K562 (cell line): ENCODE data around the gene MANF. TPM values are rescaled to one million over a fixed set of nuclear protein-coding genes. Genes with fewer than 3 reads are reported as not detected.

Experiments
- ATAC-seq: fragments of 200-7000 bp; cut with Tn5 transposase; 3 replicates; pipeline ENCODE4 v1.9.1; 2020; ENCODE audit warnings: moderate library complexity
- BruUV-seq: library from RNA; stranded (reverse); fragments of 400-500 nt; replicated peaks from 2 replicates; lab custom pipeline; 2021; lab: Mats Ljungman, UMichigan
- CTCF ChIA-PET: fragments of 300-600 bp; formaldehyde crosslinking; extraction: SDS; loops from one replicate; lab custom pipeline; 2021; ENCODE audit warnings: low intra/inter-chr PET ratio; lab: Yijun Ruan, JAX
- POLR2A ChIA-PET: fragments of 300-600, 350-650 bp; sonication (Branson Sonifier 250); formaldehyde crosslinking; extraction: SDS; loops from one replicate; lab custom pipeline; 2021; ENCODE audit warnings: antibody characterized with exemption, inconsistent platforms; lab: Yijun Ruan, JAX
- DNase-seq, 4 experiments: peaks; one replicate each; pipeline versions ENCODE4 v3.0.0 to v3.0.0-alpha.2; 2011 to 2018; ENCODE audit warnings: low spot score in 3 of 4, mixed read lengths in 3 of 4; ENCODE audit errors: extremely low read depth in 1 of 4
- FAIRE-seq: peaks from 2 replicates; lab custom pipeline; 2011; peaks lifted over from hg19 to GRCh38; lab: Jason Lieb, UNC
- H2AFZ ChIP-seq: 2 replicates; pipeline ENCODE4 v1.6.0; 2011; ENCODE audit warnings: low read depth, low read length, control low read depth, inconsistent platforms
- H3K27ac ChIP-seq: fragments of 200-600 bp; 3 replicates; pipeline ENCODE4 v1.8.0; 2011; ENCODE audit warnings: low read depth, mild to moderate bottlenecking, control low read depth, inconsistent platforms, low read length, moderate library complexity, mixed read lengths; ENCODE audit errors: extremely low read depth
- H3K27me3 ChIP-seq, 2 experiments: fragments of 300-600 bp in 1 of 2; 2 replicates in 1 of 2; 3 replicates in 1 of 2; pipeline versions ENCODE4 v1.6.0 to v1.8.0; 2011; ENCODE audit warnings: inconsistent platforms in 2 of 2, low read length in 2 of 2, mild to moderate bottlenecking in 1 of 2, mixed read lengths in 1 of 2, moderate library complexity in 1 of 2; ENCODE audit not compliant: control insufficient read depth in 2 of 2, insufficient read depth in 2 of 2
- H3K36me3 ChIP-seq: fragments of 300-600 bp; 3 replicates; pipeline ENCODE4 v1.8.0; 2011; ENCODE audit warnings: mild to moderate bottlenecking, low read length, inconsistent platforms; ENCODE audit not compliant: control insufficient read depth, insufficient read depth
- H3K4me1 ChIP-seq, 2 experiments: fragments of 200-600 bp in 1 of 2; replicated peaks in 1 of 2; 2 replicates in 1 of 2; 3 replicates in 1 of 2; pipeline versions ENCODE4 v1.5.1 to v1.8.0; 2011; ENCODE audit warnings: inconsistent platforms in 2 of 2, low read length in 2 of 2, mild to moderate bottlenecking in 1 of 2, mixed read lengths in 1 of 2, moderate library complexity in 1 of 2; ENCODE audit not compliant: control insufficient read depth in 2 of 2, insufficient read depth in 2 of 2
- H3K4me2 ChIP-seq: 2 replicates; pipeline ENCODE4 v1.6.1; 2011; ENCODE audit warnings: low read length, control low read depth, inconsistent platforms, mixed read lengths; ENCODE audit not compliant: insufficient read depth
- H3K4me3 ChIP-seq: fragments of 200-600 bp; sonication (generic), shearing (Covaris generic); 2 replicates; pipeline ENCODE4 v1.5.1; 2016; ENCODE audit warnings: control low read depth, inconsistent platforms
- H3K79me2 ChIP-seq: fragments of 200-600 bp; 3 replicates; pipeline ENCODE4 v1.8.0; 2011; ENCODE audit warnings: low read length, inconsistent platforms; ENCODE audit not compliant: control insufficient read depth, insufficient read depth
- H3K9ac ChIP-seq, 2 experiments: 2 replicates each; pipeline versions ENCODE4 v1.6.0 to v1.6.1; 2011; ENCODE audit warnings: low read depth in 2 of 2, low read length in 2 of 2, control low read depth in 1 of 2, inconsistent platforms in 1 of 2, mild to moderate bottlenecking in 1 of 2, mixed read lengths in 1 of 2; ENCODE audit not compliant: insufficient read depth in 1 of 2
- H3K9me1 ChIP-seq: one replicate; pipeline ENCODE4 v1.6.0; 2011; ENCODE audit warnings: inconsistent platforms, mild to moderate bottlenecking, low read length, moderate library complexity; ENCODE audit not compliant: control insufficient read depth, insufficient read depth
- H3K9me3 ChIP-seq: replicated peaks from 2 replicates; pipeline ENCODE4 v1.5.1; 2011; ENCODE audit warnings: low read depth, low read length, inconsistent platforms; ENCODE audit not compliant: control insufficient read depth, insufficient read depth
- H4K20me1 ChIP-seq: replicated peaks from 2 replicates; pipeline ENCODE4 v1.6.1; 2011; ENCODE audit warnings: low read length, inconsistent platforms, mixed read lengths; ENCODE audit not compliant: control insufficient read depth, insufficient read depth
- BHLHE40 ChIP-seq: IDR thresholded peaks from 2 replicates; pipeline ENCODE4 v1.6.1; 2011; ENCODE audit warnings: low read length, improper control_type of control experiment
- CXXC5 ChIP-seq: fragments of 250-450 bp; sonication (Bioruptor Pico); IDR thresholded peaks from 2 replicates; pipeline ENCODE4 v1.8.0; 2022; ENCODE audit warnings: inconsistent platforms, mild to moderate bottlenecking, moderate library complexity
- PHTF2 ChIP-seq: fragments of 250-450 bp; sonication (Bioruptor Pico); IDR thresholded peaks from 2 replicates; pipeline ENCODE4 v1.5.0; 2021; ENCODE audit warnings: mild to moderate bottlenecking
- WGBS: fragments of 100-300 bp; shearing (Covaris generic); methylation state at CpG from one replicate; pipeline ENCODE4 v1.1.6; 2016; ENCODE audit warnings: low coverage, mixed read lengths; ENCODE audit not compliant: insufficient coverage; ENCODE audit errors: missing lambda C conversion rate; 5-methylcytosine and 5-hydroxymethylcytosine counted together
- in situ Hi-C: fragments of 300-500 bp; cut with MboI; formaldehyde crosslinking; loops from 4 replicates; pipeline ENCODE4 v1.15.0; 2018; ENCODE audit warnings: inconsistent platforms, mixed read lengths
- intact Hi-C: fragments of 100-400 bp; cut with micrococcal nuclease; formaldehyde crosslinking; loops from 2 replicates; pipeline ENCODE4 v1.14.2; 2022
- polyA plus RNA-seq, 8 experiments: library from polyadenylated mRNA; depleted of rRNA in 4 of 8; stranded (reverse) in 5 of 8; unstranded in 3 of 8; fragments of >200 nt; fragmentation: Nextera tagmentation in 2 of 8; fragmentation: Illumina TruSeq in 1 of 8; extraction: Ambion mirVana in 2 of 8; extraction: Trizol in 1 of 8; gene quantifications; 2 replicates each; pipeline versions ENCODE4 v1.2.1 to v1.2.3, GENCODE V29; 2011 to 2014; ENCODE audit warnings: inconsistent platforms in 1 of 8, missing spikeins in 1 of 8
- total RNA-seq, 7 experiments: library from RNA; depleted of rRNA in 6 of 7; stranded (reverse); fragments of >200 nt in 6 of 7; fragmentation: Illumina TruSeq in 2 of 7; extraction: Trizol in 2 of 7; gene quantifications; 2 replicates each; pipeline versions ENCODE4 v1.2.1 to v1.2.3, GENCODE V29; 2011 to 2021; ENCODE audit warnings: low replicate concordance in 1 of 7
- TF ChIP-seq, protein P1 (sequence below): fragments of 250-450 bp; sonication (Bioruptor Pico); IDR thresholded peaks from 2 replicates; pipeline ENCODE4 v1.4.0; 2020; ENCODE audit warnings: mild to moderate bottlenecking

The MANF gene
- total and polyA plus RNA-seq, 9 of the 15 experiments (the other 6 are each of a cell fraction or from before 2014, with no cell fraction given) = 6.5 to 52.7 (median 42.3) TPM

DNA sequence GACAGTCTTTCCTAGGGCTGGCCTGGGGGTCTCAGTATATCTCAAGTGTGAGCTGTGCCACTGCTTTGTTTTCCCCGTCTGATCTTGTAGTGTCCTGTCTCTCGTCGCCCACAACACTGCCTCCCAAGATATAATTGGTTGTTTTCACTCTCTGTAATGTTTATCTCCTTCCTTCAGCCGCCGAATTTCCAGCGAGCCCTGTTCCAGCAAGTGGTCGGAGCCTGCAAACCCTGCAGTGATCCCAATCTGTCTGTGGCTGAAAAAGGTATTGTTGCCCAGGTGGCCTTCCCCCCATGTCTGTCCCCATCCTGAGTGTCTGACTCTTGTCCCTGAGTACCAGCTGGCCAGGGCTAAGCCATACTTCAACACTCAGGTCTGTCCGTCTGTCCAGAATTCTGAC is 9.5 kb upstream of the MANF start:
- Histone ChIP-seq H3K4me1 (no peaks in the 10 kb centered on the region; a peak in 2 of 5 replicates), H3K27me3 (peaks cover 13 to 57% of the 10 kb centered on the region in 2 experiments), H2AFZ (no peak overlapping the region), H3K4me3 (no peak overlapping the region), H3K4me2 (no peak overlapping the region), H3K36me3 (no peaks in the 10 kb centered on the region), H3K79me2 (no peaks in the 10 kb centered on the region), H3K27ac (no peak overlapping the region), H3K9me3 (no peaks in the 10 kb centered on the region), H3K9me1 (no peaks in the 10 kb centered on the region), H4K20me1 (no peaks in the 10 kb centered on the region), H3K9ac (no peak overlapping the region)
- in situ Hi-C loops = loop anchor here (5.0 to 10.0 kb wide), 2 partner anchors 271 to 758 kb away; partner anchors contain the start of gene MAPKAPK3
- CTCF ChIA-PET = no interaction called here
- ATAC-seq = no peak
- DNase-seq = peak in 1 of 4 experiments; percentile 12
- FAIRE-seq = no peak
- WGBS = 2% methylated on average over 8 of the region's 8 CpGs
- TF ChIP-seq PHTF2 (CRISPR knock-in tag) (no peak), BHLHE40 (no peak), CXXC5 (CRISPR knock-in tag) (no peak)
- TF ChIP-seq, protein P1, sequence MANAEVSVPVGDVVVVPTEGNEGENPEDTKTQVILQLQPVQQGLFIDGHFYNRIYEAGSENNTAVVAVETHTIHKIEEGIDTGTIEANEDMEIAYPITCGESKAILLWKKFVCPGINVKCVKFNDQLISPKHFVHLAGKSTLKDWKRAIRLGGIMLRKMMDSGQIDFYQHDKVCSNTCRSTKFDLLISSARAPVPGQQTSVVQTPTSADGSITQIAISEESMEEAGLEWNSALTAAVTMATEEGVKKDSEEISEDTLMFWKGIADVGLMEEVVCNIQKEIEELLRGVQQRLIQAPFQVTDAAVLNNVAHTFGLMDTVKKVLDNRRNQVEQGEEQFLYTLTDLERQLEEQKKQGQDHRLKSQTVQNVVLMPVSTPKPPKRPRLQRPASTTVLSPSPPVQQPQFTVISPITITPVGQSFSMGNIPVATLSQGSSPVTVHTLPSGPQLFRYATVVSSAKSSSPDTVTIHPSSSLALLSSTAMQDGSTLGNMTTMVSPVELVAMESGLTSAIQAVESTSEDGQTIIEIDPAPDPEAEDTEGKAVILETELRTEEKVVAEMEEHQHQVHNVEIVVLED (CRISPR knock-in tag) = no peak
- TF ChIP-seq, all 486 proteins: peak for 0
- intact Hi-C loops = loop anchor here (10.0 kb wide), 1 partner anchor 701 kb away; the partner anchor contains the start of gene DOCK3
- POLR2A ChIA-PET = no interaction called here
- no TSS peak for BruUV-seq
